Activated CD8-positive, alpha-beta T cell treated with anti-CD3 and anti-CD28 coated beads, Interleukin-2, amount 10 ng/mL, durations not matched to agents 7 days and 5 days (primary cell): ENCODE measurements around the gene GRIK1. TPM values are rescaled to one million over a fixed set of nuclear protein-coding genes. Genes with fewer than 3 reads are reported as not detected.
"Not testable (repeated sequence)": the region's sequence is repeated elsewhere in the genome, so short reads cannot be mapped to it uniquely, and the experiment has no call there.

Experiments used
- ATAC-seq: fragments of 150-1000 bp; cut with Tn5 transposase; one replicate; pipeline ENCODE4 v1.10.0; 2021; ENCODE audit warnings: moderate library complexity
- CTCF ChIA-PET: fragments of 350-600 bp; sonication (Branson Sonifier 250); formaldehyde crosslinking; loops from one replicate; lab custom pipeline; 2021; ENCODE audit warnings: antibody characterized with exemption; lab: Charles Lee
- POLR2A ChIA-PET: fragments of 350-600 bp; sonication (Branson Sonifier 250); formaldehyde crosslinking; loops from one replicate; lab custom pipeline; 2021; ENCODE audit warnings: antibody characterized with exemption; lab: Charles Lee
- DNase-seq: peaks from one replicate; pipeline ENCODE4 v3.0.0-alpha.2; 2020
- H3K27ac Mint-ChIP-seq: one replicate; pipeline ENCODE4 v1.8.0; 2021; ENCODE audit warnings: mild to moderate bottlenecking, mixed read lengths
- H3K27me3 Mint-ChIP-seq: one replicate; pipeline ENCODE4 v1.8.0; 2021; ENCODE audit warnings: low read depth, mixed read lengths
- H3K36me3 Mint-ChIP-seq: one replicate; pipeline ENCODE4 v1.8.0; 2021; ENCODE audit warnings: low read depth, mixed read lengths
- H3K4me1 Mint-ChIP-seq: one replicate; pipeline ENCODE4 v1.8.0; 2021; ENCODE audit warnings: low read depth, mixed read lengths
- H3K4me3 Mint-ChIP-seq: one replicate; pipeline ENCODE4 v1.8.0; 2021; ENCODE audit warnings: mild to moderate bottlenecking, mixed read lengths
- H3K9me3 Mint-ChIP-seq: one replicate; pipeline ENCODE4 v1.8.0; 2022; ENCODE audit warnings: mixed read lengths; ENCODE audit not compliant: insufficient read depth
- total RNA-seq, 2 experiments: library from RNA; stranded (reverse); gene quantifications; one replicate each; pipeline ENCODE4 v1.2.3, GENCODE V29; 2021

GRIK1 gene
- not detected for total RNA-seq

- DNase-seq: no peak
- no peaks in the 10 kb centered on the region for H3K36me3 Mint-ChIP-seq
- H3K27ac Mint-ChIP-seq: no peak within 1 kb of the TSS
- ChIA-PET CTCF (no interaction called here), POLR2A (no interaction called here)
- H3K4me3 Mint-ChIP-seq: no peak within 1 kb of the TSS
- peaks cover 37% of the 10 kb centered on the region for H3K27me3 Mint-ChIP-seq
- no peak for ATAC-seq
- H3K4me1 Mint-ChIP-seq: peaks cover 2% of the 10 kb centered on the region
- no peaks in the 10 kb centered on the region for H3K9me3 Mint-ChIP-seq
These were observed at the start of gene GRIK1 for GRCh38 chr21:29939924-29940275. Gene GRIK1, minus strand, starts transcription at chr21:29939996.

GRCh38 chr21:29987762-29988161, 48.0 kb upstream of the GRIK1 start:
- ChIA-PET CTCF (no interaction called here), POLR2A (no interaction called here)
- no peak overlapping the region for H3K4me3 Mint-ChIP-seq
- H3K27me3 Mint-ChIP-seq: no peaks in the 10 kb centered on the region
- no peak overlapping the region for H3K27ac Mint-ChIP-seq
- no peak for ATAC-seq
- H3K36me3 Mint-ChIP-seq: no peaks in the 10 kb centered on the region
- DNase-seq: no peak
- no peaks in the 10 kb centered on the region for H3K4me1 Mint-ChIP-seq
- peaks cover 5% of the 10 kb centered on the region for H3K9me3 Mint-ChIP-seq

- POLR2A ChIA-PET: no interaction called here
- H3K9me3 Mint-ChIP-seq: peaks cover 5% of the 10 kb centered on the region
- H3K4me1 Mint-ChIP-seq: no peaks in the 10 kb centered on the region
- no peaks in the 10 kb centered on the region for H3K27me3 Mint-ChIP-seq
- H3K27ac Mint-ChIP-seq: no peak overlapping the region
- ATAC-seq: no peak
- H3K36me3 Mint-ChIP-seq: no peaks in the 10 kb centered on the region
- no peak for DNase-seq
- no peak overlapping the region for H3K4me3 Mint-ChIP-seq
- CTCF ChIA-PET: no interaction called here
These were observed 46.1 kb upstream of the GRIK1 start for GRCh38 chr21:29985866-29986265.

GRCh38 chr21:29979043-29979442, 39.2 kb upstream of the GRIK1 start:
- Mint-ChIP-seq H3K27ac (no peak overlapping the region), H3K27me3 (no peaks in the 10 kb centered on the region), H3K4me3 (no peak overlapping the region), H3K4me1 (no peaks in the 10 kb centered on the region), H3K9me3 (no peaks in the 10 kb centered on the region), H3K36me3 (no peaks in the 10 kb centered on the region)
- no peak for ATAC-seq
- CTCF ChIA-PET: no interaction called here
- no peak for DNase-seq
- POLR2A ChIA-PET: no interaction called here

- Mint-ChIP-seq H3K9me3 (no peaks in the 10 kb centered on the region), H3K36me3 (no peaks in the 10 kb centered on the region), H3K27me3 (no peaks in the 10 kb centered on the region), H3K27ac (no peak overlapping the region), H3K4me3 (no peak overlapping the region), H3K4me1 (no peaks in the 10 kb centered on the region)
- no peak for ATAC-seq
- DNase-seq: no peak
- ChIA-PET CTCF (no interaction called here), POLR2A (no interaction called here)
These were observed 36.0 kb upstream of the GRIK1 start for GRCh38 chr21:29975776-29976175.

GRCh38 chr21:29973258-29973657, 33.5 kb upstream of the GRIK1 start:
- ATAC-seq (no peak), DNase-seq (no peak)
- Mint-ChIP-seq H3K27me3 (no peaks in the 10 kb centered on the region), H3K27ac (no peak overlapping the region), H3K36me3 (no peaks in the 10 kb centered on the region), H3K9me3 (no peaks in the 10 kb centered on the region), H3K4me3 (no peak overlapping the region), H3K4me1 (no peaks in the 10 kb centered on the region)
- CTCF ChIA-PET: no interaction called here
- POLR2A ChIA-PET: no interaction called here

- POLR2A ChIA-PET: no interaction called here
- no peaks in the 10 kb centered on the region for H3K36me3 Mint-ChIP-seq
- ATAC-seq (no peak), DNase-seq (no peak)
- no peaks in the 10 kb centered on the region for H3K9me3 Mint-ChIP-seq
- no peak overlapping the region for H3K4me3 Mint-ChIP-seq
- H3K27ac Mint-ChIP-seq: no peak overlapping the region
- no peaks in the 10 kb centered on the region for H3K27me3 Mint-ChIP-seq
- CTCF ChIA-PET: no interaction called here
- no peaks in the 10 kb centered on the region for H3K4me1 Mint-ChIP-seq
These were observed 21.7 kb upstream of the GRIK1 start for GRCh38 chr21:29961291-29962027.

- Mint-ChIP-seq H3K4me1 (no peaks in the 10 kb centered on the region), H3K9me3 (no peaks in the 10 kb centered on the region), H3K4me3 (no peak overlapping the region), H3K36me3 (no peaks in the 10 kb centered on the region), H3K27me3 (no peaks in the 10 kb centered on the region), H3K27ac (no peak overlapping the region)
- CTCF ChIA-PET: no interaction called here
- POLR2A ChIA-PET: no interaction called here
- DNase-seq: no peak
- ATAC-seq: no peak
These were observed 18.8 kb upstream of the GRIK1 start for GRCh38 chr21:29958551-29958950.

- H3K9me3 Mint-ChIP-seq, H3K4me1 Mint-ChIP-seq, H3K27ac Mint-ChIP-seq, H3K4me3 Mint-ChIP-seq, H3K36me3 Mint-ChIP-seq, POLR2A ChIA-PET, ATAC-seq, DNase-seq, H3K27me3 Mint-ChIP-seq, CTCF ChIA-PET: not testable (repeated sequence)
These were observed 18.2 kb upstream of the GRIK1 start for GRCh38 chr21:29958035-29958434.

- no peak for ATAC-seq
- ChIA-PET CTCF (no interaction called here), POLR2A (no interaction called here)
- Mint-ChIP-seq H3K36me3 (no peaks in the 10 kb centered on the region), H3K4me1 (no peaks in the 10 kb centered on the region), H3K9me3 (no peaks in the 10 kb centered on the region), H3K27ac (no peak overlapping the region), H3K4me3 (no peak overlapping the region), H3K27me3 (no peaks in the 10 kb centered on the region)
- no peak for DNase-seq
These were observed 13.9 kb upstream of the GRIK1 start for GRCh38 chr21:29953690-29954089.

GRCh38 chr21:29953072-29953471, 13.3 kb upstream of the GRIK1 start:
- Mint-ChIP-seq H3K4me3 (no peak overlapping the region), H3K9me3 (no peaks in the 10 kb centered on the region), H3K27ac (no peak overlapping the region), H3K4me1 (no peaks in the 10 kb centered on the region), H3K27me3 (no peaks in the 10 kb centered on the region), H3K36me3 (no peaks in the 10 kb centered on the region)
- DNase-seq: no peak
- ChIA-PET POLR2A (no interaction called here), CTCF (no interaction called here)
- ATAC-seq: no peak

GRCh38 chr21:29951911-29952310, 12.1 kb upstream of the GRIK1 start:
- ChIA-PET CTCF (no interaction called here), POLR2A (no interaction called here)
- ATAC-seq (no peak), DNase-seq (no peak)
- no peaks in the 10 kb centered on the region for H3K27me3 Mint-ChIP-seq
- H3K4me1 Mint-ChIP-seq: no peaks in the 10 kb centered on the region
- no peak overlapping the region for H3K4me3 Mint-ChIP-seq
- H3K9me3 Mint-ChIP-seq: no peaks in the 10 kb centered on the region
- H3K27ac Mint-ChIP-seq: no peak overlapping the region
- no peaks in the 10 kb centered on the region for H3K36me3 Mint-ChIP-seq

GRCh38 chr21:29949991-29950390, 10.2 kb upstream of the GRIK1 start:
- no peaks in the 10 kb centered on the region for H3K4me1 Mint-ChIP-seq
- ChIA-PET CTCF (no interaction called here), POLR2A (no interaction called here)

More at GRCh38 chr21:29949991-29950390, 10.2 kb upstream of the GRIK1 start:
- ATAC-seq (no peak), DNase-seq (no peak)
- no peaks in the 10 kb centered on the region for H3K36me3 Mint-ChIP-seq
- no peaks in the 10 kb centered on the region for H3K9me3 Mint-ChIP-seq
- H3K4me3 Mint-ChIP-seq: no peak overlapping the region
- H3K27ac Mint-ChIP-seq: no peak overlapping the region
- no peaks in the 10 kb centered on the region for H3K27me3 Mint-ChIP-seq
